ENCODE data around the gene USP6NL. TPM values are rescaled to one million over a fixed set of nuclear protein-coding genes. Genes with fewer than 3 reads are reported as not detected.

USP6NL gene
- total RNA-seq, 1 donor from 2014 or later, result 39.9 TPM

- Histone ChIP-seq H3K9ac (no peak overlapping the region), H3K4me3 (peak overlapping the region; percentile 6)
Observed at GRCh38 chr10:11505639-11506038, 105.8 kb downstream of the USP6NL start.

GRCh38 chr10:11504566-11505285 is 106.7 kb downstream of the USP6NL start:
- Histone ChIP-seq H2AFZ (replicated peaks) (no peak overlapping the region), H3K9ac (no peak overlapping the region), H3K36me3 (peaks cover 9% of the 10 kb centered on the region), H4K20me1 (ENCODE audit: low read depth) (peaks cover 3% of the 10 kb centered on the region), H3K9me3 (ENCODE audit: low read depth) (no peaks in the 10 kb centered on the region), H3K27ac (peak overlapping the region; percentile 74), H3K4me3 (no peak overlapping the region), H3F3A (ENCODE audit: low read depth) (peaks cover 40% of the 10 kb centered on the region), H3K79me2 (ENCODE audit: low read depth) (peaks cover 32% of the 10 kb centered on the region), H3K4me2 (peak overlapping the region; percentile 63), H3K4me1 (peaks cover 54% of the 10 kb centered on the region), H3K27me3 (no peaks in the 10 kb centered on the region)
- Mint-ChIP-seq H3K4me3 (no peak overlapping the region), H3K4me1 (peaks cover 31% of the 10 kb centered on the region), H3K27me3 (ENCODE audit: insufficient read depth, low read depth) (no peaks in the 10 kb centered on the region), H3K27ac (peak overlapping the region; percentile 59), H3K36me3 (peaks cover 18% of the 10 kb centered on the region), H3K9me3 (no peaks in the 10 kb centered on the region)
- TF ChIP-seq EZH2 (IDR thresholded peaks at IDR 0.05) (no peak), EZH2phosphoT487 (IDR thresholded peaks at IDR 0.05) (no peak)
- TF ChIP-seq, protein P1, sequence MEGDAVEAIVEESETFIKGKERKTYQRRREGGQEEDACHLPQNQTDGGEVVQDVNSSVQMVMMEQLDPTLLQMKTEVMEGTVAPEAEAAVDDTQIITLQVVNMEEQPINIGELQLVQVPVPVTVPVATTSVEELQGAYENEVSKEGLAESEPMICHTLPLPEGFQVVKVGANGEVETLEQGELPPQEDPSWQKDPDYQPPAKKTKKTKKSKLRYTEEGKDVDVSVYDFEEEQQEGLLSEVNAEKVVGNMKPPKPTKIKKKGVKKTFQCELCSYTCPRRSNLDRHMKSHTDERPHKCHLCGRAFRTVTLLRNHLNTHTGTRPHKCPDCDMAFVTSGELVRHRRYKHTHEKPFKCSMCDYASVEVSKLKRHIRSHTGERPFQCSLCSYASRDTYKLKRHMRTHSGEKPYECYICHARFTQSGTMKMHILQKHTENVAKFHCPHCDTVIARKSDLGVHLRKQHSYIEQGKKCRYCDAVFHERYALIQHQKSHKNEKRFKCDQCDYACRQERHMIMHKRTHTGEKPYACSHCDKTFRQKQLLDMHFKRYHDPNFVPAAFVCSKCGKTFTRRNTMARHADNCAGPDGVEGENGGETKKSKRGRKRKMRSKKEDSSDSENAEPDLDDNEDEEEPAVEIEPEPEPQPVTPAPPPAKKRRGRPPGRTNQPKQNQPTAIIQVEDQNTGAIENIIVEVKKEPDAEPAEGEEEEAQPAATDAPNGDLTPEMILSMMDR (IDR thresholded peaks at IDR 0.05), result no peak
- DNase-seq (ENCODE audit: low spot score), result peak; percentile 23

More at GRCh38 chr10:11505639-11506038, 105.8 kb downstream of the USP6NL start:
- peaks cover 17% of the 10 kb centered on the region for H3K36me3 Mint-ChIP-seq
- H2AFZ ChIP-seq (replicated peaks), result no peak overlapping the region
- H4K20me1 ChIP-seq (ENCODE audit: low read depth), result peaks cover 11% of the 10 kb centered on the region
- H3K36me3 ChIP-seq, result peaks cover 8% of the 10 kb centered on the region
- H3K27ac ChIP-seq, result peak overlapping the region; percentile 74
- H3K4me1 ChIP-seq, result peaks cover 62% of the 10 kb centered on the region
- H3K9me3 Mint-ChIP-seq, result no peaks in the 10 kb centered on the region
- peak overlapping the region; percentile 63 for H3K4me2 ChIP-seq
- H3K27me3 Mint-ChIP-seq (ENCODE audit: insufficient read depth, low read depth), result no peaks in the 10 kb centered on the region
- H3K27me3 ChIP-seq, result no peaks in the 10 kb centered on the region
- no peaks in the 10 kb centered on the region for H3K9me3 ChIP-seq (ENCODE audit: low read depth)
- H3K4me3 Mint-ChIP-seq, result peak overlapping the region; percentile 24
- H3K4me1 Mint-ChIP-seq, result peaks cover 39% of the 10 kb centered on the region
- peaks cover 31% of the 10 kb centered on the region for H3K79me2 ChIP-seq (ENCODE audit: low read depth)
- H3F3A ChIP-seq (ENCODE audit: low read depth), result peaks cover 48% of the 10 kb centered on the region
- DNase-seq (ENCODE audit: low spot score), result peak; percentile 80
- no peak for TF ChIP-seq EZH2phosphoT487 (IDR thresholded peaks at IDR 0.05)
- TF ChIP-seq EZH2 (IDR thresholded peaks at IDR 0.05), result no peak
- TF ChIP-seq, protein P1 (IDR thresholded peaks at IDR 0.05), result no peak
- peak overlapping the region; percentile 74 for H3K27ac Mint-ChIP-seq

DNA sequence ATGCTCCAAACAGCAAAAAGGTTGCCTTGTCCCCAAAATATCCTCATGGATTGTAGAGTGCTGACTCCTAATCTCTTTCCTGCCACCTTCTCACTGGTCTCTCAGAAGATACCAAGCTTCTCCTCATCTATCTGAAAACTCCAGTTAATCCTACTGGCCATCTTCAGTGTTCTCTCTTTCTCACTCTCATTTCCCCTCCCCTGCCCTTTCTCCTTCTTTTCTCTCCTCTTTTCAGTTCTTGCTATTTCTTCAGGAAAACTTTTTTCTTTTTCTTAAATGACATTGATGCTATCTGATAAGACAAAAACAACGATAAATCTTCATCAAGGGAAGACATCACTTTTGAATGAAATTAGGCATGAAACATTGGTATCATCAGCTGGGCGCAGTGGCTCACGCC is 109.8 kb downstream of the USP6NL start:
- TF ChIP-seq EZH2 (IDR thresholded peaks at IDR 0.05) (no peak), EZH2phosphoT487 (IDR thresholded peaks at IDR 0.05) (no peak)
- TF ChIP-seq, protein P1 (IDR thresholded peaks at IDR 0.05), result no peak
- H3K4me1 ChIP-seq, result peaks cover 29% of the 10 kb centered on the region
- no peak overlapping the region for H3K27ac ChIP-seq
- H2AFZ ChIP-seq (replicated peaks), result no peak overlapping the region
- H3K4me3 ChIP-seq, result no peak overlapping the region
- H3K27me3 ChIP-seq, result no peaks in the 10 kb centered on the region
- peaks cover 3% of the 10 kb centered on the region for H4K20me1 ChIP-seq (ENCODE audit: low read depth)
- peaks cover 32% of the 10 kb centered on the region for H3K79me2 ChIP-seq (ENCODE audit: low read depth)
- Mint-ChIP-seq H3K4me1 (peaks cover 18% of the 10 kb centered on the region), H3K4me3 (no peak overlapping the region), H3K36me3 (peaks cover 27% of the 10 kb centered on the region), H3K27me3 (ENCODE audit: insufficient read depth, low read depth) (no peaks in the 10 kb centered on the region), H3K9me3 (no peaks in the 10 kb centered on the region), H3K27ac (no peak overlapping the region)
- no peak overlapping the region for H3K4me2 ChIP-seq
- peaks cover 7% of the 10 kb centered on the region for H3K36me3 ChIP-seq
- no peak for DNase-seq (ENCODE audit: low spot score)
- no peak overlapping the region for H3K9ac ChIP-seq
- H3K9me3 ChIP-seq (ENCODE audit: low read depth), result no peaks in the 10 kb centered on the region
- peaks cover 26% of the 10 kb centered on the region for H3F3A ChIP-seq (ENCODE audit: low read depth)
